ENCODE data around the gene MEX3D.
"Not testable (repeated sequence)": the region's sequence is repeated elsewhere in the genome, so short reads cannot be mapped to it uniquely, and the experiment has no call there.

Gene MEX3D

GRCh38 chr19:1570836-1571235 is 2.7 kb upstream of the MEX3D start:
- DNase-seq, result no peak

GRCh38 chr19:1569997-1570396 is 1.9 kb upstream of the MEX3D start:
- DNase-seq, result no peak

GRCh38 chr19:1567848-1568227 is 287 bp downstream of the MEX3D start:
- DNase-seq, result no peak

- DNase-seq, result no peak
These were observed 843 bp downstream of the MEX3D start for GRCh38 chr19:1567116-1567847.

- DNase-seq, result peak; percentile 76
These were observed 1.6 kb downstream of the MEX3D start for GRCh38 chr19:1566392-1567115.

- DNase-seq, result no peak
These were observed 4.9 kb downstream of the MEX3D start for GRCh38 chr19:1563251-1563650.

GRCh38 chr19:1561236-1561842 is 6.8 kb downstream of the MEX3D start:
- no peak for DNase-seq

GRCh38 chr19:1560286-1560882 is 7.7 kb downstream of the MEX3D start:
- no peak for DNase-seq

- no peak for DNase-seq
These were observed 9.6 kb downstream of the MEX3D start for GRCh38 chr19:1558552-1558951.

GRCh38 chr19:1556390-1557070 is 11.6 kb downstream of the MEX3D start:
- DNase-seq, result no peak

- DNase-seq, result no peak
These were observed 12.4 kb downstream of the MEX3D start for GRCh38 chr19:1555487-1556389.

- DNase-seq, result no peak
These were observed 13.2 kb downstream of the MEX3D start for GRCh38 chr19:1554968-1555367.

GRCh38 chr19:1553415-1553814 is 14.7 kb downstream of the MEX3D start:
- DNase-seq, result no peak

- DNase-seq, result no peak
These were observed 16.8 kb downstream of the MEX3D start for GRCh38 chr19:1551068-1552040.

- DNase-seq, result no peak
These were observed 18.7 kb downstream of the MEX3D start for GRCh38 chr19:1549332-1549945.

GRCh38 chr19:1540365-1540925 is 27.7 kb downstream of the MEX3D start:
- DNase-seq, result no peak

- not testable (repeated sequence) for DNase-seq
These were observed 28.4 kb downstream of the MEX3D start for GRCh38 chr19:1539749-1540148.

- DNase-seq, result no peak
These were observed 29.1 kb downstream of the MEX3D start for GRCh38 chr19:1538978-1539377.

GRCh38 chr19:1535699-1536098 is 32.4 kb downstream of the MEX3D start:
- DNase-seq, result not testable (repeated sequence)

GRCh38 chr19:1534972-1535371 is 33.2 kb downstream of the MEX3D start:
- DNase-seq, result no peak

Measured in kidney glomerular epithelial cell (primary cell).